ENCODE measurements around the gene USP24. TPM values are rescaled to one million over a fixed set of nuclear protein-coding genes. Genes with fewer than 3 reads are reported as not detected.

USP24 gene
- polyA plus RNA-seq, 1 experiment = 20.9 TPM

GRCh38 chr1:55128418-55128995, 86.7 kb downstream of the USP24 start:
- POLR2A ChIA-PET = no interaction called here
- no peaks in the 10 kb centered on the region; the same call in 1 of the 2 replicates for H3K9me3 ChIP-seq (ENCODE audit: control insufficient read depth, insufficient read depth, low read length)
- TF ChIP-seq CTCF (IDR thresholded peaks at IDR 0.05; ENCODE audit: low read depth, low read length) = no peak
- H3K27me3 ChIP-seq (ENCODE audit: control insufficient read depth, insufficient read depth, low read length) = no peaks in the 10 kb centered on the region
- CTCF ChIA-PET = interaction anchor here (3.5 kb wide), 1 partner anchor 149 kb away, joined by 9 read pairs; no protein-coding TSS in a partner anchor
- H3K4me3 ChIP-seq (ENCODE audit: low read depth, low read length) = no peak overlapping the region
- no peak for DNase-seq (ENCODE audit: low read depth, low spot score)
- peak overlapping the region; percentile 21 for H3K27ac ChIP-seq (ENCODE audit: low read depth, low read length)

- peak; percentile 10 for DNase-seq (ENCODE audit: low read depth, low spot score)
- Histone ChIP-seq H3K4me3 (ENCODE audit: low read depth, low read length) (no peak overlapping the region), H3K27me3 (ENCODE audit: control insufficient read depth, insufficient read depth, low read length) (no peaks in the 10 kb centered on the region), H3K9me3 (ENCODE audit: control insufficient read depth, insufficient read depth, low read length) (no peaks in the 10 kb centered on the region; the same call in 1 of the 2 replicates), H3K27ac (ENCODE audit: low read depth, low read length) (peak overlapping the region; percentile 21)
- CTCF ChIA-PET = interaction anchor here (3.5 kb wide), 1 partner anchor 150 kb away, joined by 9 read pairs; no protein-coding TSS in a partner anchor
- no peak for TF ChIP-seq CTCF (IDR thresholded peaks at IDR 0.05; ENCODE audit: low read depth, low read length)
- POLR2A ChIA-PET = no interaction called here
Measured at GRCh38 chr1:55127827-55128343, 87.3 kb downstream of the USP24 start.

GRCh38 chr1:55124470-55124869, 90.7 kb downstream of the USP24 start:
- ChIA-PET CTCF (interaction anchor here (0.8 kb wide), 1 partner anchor 15 kb away, joined by 3 read pairs; no protein-coding TSS in a partner anchor), POLR2A (no interaction called here)
- DNase-seq (ENCODE audit: low read depth, low spot score) = no peak
- no peak overlapping the region for H3K27ac ChIP-seq (ENCODE audit: low read depth, low read length)
- no peak for TF ChIP-seq CTCF (IDR thresholded peaks at IDR 0.05; ENCODE audit: low read depth, low read length)
- H3K27me3 ChIP-seq (ENCODE audit: control insufficient read depth, insufficient read depth, low read length) = no peaks in the 10 kb centered on the region
- H3K9me3 ChIP-seq (ENCODE audit: control insufficient read depth, insufficient read depth, low read length) = no peaks in the 10 kb centered on the region; the same call in 1 of the 2 replicates
- no peak overlapping the region for H3K4me3 ChIP-seq (ENCODE audit: low read depth, low read length)

GRCh38 chr1:55120538-55120937, 94.6 kb downstream of the USP24 start:
- POLR2A ChIA-PET = no interaction called here
- CTCF ChIA-PET = no interaction called here

More at GRCh38 chr1:55120538-55120937, 94.6 kb downstream of the USP24 start:
- Histone ChIP-seq H3K27ac (ENCODE audit: low read depth, low read length) (no peak overlapping the region), H3K27me3 (ENCODE audit: control insufficient read depth, insufficient read depth, low read length) (no peaks in the 10 kb centered on the region), H3K9me3 (ENCODE audit: control insufficient read depth, insufficient read depth, low read length) (no peaks in the 10 kb centered on the region), H3K4me3 (ENCODE audit: low read depth, low read length) (no peak overlapping the region)
- no peak for TF ChIP-seq CTCF (IDR thresholded peaks at IDR 0.05; ENCODE audit: low read depth, low read length)
- DNase-seq (ENCODE audit: low read depth, low spot score) = no peak
